NCI-H345 (cell line): ENCODE measurements around the gene RIN1.
"Not testable (repeated sequence)": the region's sequence is repeated elsewhere in the genome, so short reads cannot be mapped to it uniquely, and the experiment has no call there.

Experiments
- DNase-seq: peaks from one replicate; lab custom pipeline; 2025; lab: John Stamatoyannopoulos, UW

RIN1 gene

GRCh38 chr11:66336234-66337102, at the start of gene RIN1:
Gene RIN1, minus strand, starts transcription at chr11:66336434. Its CDS starts 32 bp downstream, at chr11:66336402.
- DNase-seq, result peak; percentile 30

- DNase-seq, result not testable (repeated sequence)
Observed at GRCh38 chr11:66384316-66384715, 48.1 kb upstream of the RIN1 start.

DNA sequence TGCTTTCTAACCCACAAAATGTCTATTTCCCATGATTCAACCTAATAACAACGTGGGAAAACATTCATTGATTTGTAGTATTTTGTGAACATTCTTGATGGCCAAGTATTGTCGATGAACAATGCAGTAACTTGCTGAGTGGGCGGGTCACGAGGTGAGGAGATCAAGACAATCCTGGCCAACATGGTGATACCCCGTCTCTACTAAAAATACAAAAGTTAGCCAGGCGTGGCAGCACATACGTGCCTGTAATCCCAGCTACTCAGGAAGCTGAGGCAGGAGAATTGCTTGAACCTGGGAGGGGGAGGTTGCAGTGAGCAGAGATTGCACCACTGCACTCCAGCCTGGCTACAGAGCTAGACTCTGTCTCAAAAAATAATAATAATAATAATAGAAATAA, 44.0 kb upstream of the RIN1 start:
- not testable (repeated sequence) for DNase-seq

DNA sequence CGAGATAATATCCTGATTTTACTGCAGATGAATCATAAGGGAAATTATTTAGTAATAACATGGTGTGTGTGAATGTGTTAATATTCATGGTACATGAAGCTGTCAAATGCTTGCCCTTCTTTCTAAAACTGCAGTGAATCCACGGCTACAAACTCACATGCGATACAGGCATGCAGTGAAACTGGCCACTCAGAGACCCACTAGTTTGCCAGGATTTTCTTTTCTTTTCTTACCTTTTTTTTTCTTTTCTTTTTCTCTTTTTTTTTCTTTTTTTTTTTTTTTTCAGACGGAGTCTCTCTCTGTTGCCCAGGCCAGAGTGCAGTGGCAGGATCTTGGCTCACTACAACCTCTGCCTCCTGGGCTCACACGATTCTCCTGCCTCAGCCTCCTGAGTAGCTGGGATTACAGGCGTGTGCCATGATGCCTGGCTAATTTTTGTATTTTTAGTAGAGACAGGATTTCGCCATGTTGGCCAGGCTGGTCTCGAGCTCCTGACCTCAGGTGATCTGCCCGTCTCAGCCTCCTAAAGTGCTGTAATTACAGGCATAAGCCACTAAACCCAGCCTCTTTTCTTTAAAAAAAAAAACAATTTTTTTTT, 37.6 kb upstream of the RIN1 start:
- not testable (repeated sequence) for DNase-seq

GRCh38 chr11:66373265-66373664, 37.0 kb upstream of the RIN1 start:
- DNase-seq, result no peak

GRCh38 chr11:66371627-66372415, 35.6 kb upstream of the RIN1 start, which contains the start of gene SLC29A2:
Gene SLC29A2, minus strand, starts transcription at chr11:66371760. Its CDS starts 169 bp downstream, at chr11:66371591.
- DNase-seq, result peak; percentile 98

DNA sequence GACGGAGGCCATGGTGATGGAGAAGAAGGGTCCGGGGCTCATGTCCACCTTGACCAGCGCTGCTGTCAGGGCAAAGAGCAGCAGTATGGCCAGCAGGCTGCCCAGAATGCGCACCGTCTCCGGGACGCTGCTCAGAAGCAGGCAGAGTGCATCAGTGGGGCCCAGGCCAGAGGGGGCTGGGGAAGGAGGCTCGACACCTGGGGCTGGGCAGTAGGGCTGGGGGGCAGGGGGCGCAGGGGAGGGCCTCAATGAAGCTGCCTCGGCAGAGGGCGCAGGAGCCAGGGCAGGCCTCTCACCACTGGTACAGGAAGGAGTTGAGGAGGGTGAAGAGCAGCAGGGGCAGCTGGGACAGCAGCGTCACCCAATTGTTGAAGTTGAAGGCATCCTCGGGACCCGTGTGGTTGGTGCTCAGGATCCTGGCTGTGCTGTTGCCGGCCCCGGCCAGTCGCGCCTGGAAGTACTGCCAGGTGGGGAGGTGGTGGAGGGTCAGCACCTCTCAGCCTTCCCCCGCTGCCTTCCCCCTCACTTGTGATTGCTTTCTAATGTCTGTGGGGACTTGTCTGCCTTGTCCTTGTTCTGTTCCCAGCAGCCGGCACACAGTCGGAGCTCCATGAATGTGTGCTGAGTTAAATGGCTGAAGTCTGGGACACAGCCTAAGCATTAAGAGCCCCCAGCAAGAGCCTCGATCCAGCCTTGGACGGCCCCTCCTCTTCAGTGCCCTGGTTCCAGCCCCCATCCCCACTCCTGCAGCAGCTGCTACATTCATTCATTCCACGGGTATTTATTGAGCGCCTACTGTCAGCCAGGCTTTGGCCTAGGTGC, 33.0 kb upstream of the RIN1 start:
- no peak for DNase-seq

DNA sequence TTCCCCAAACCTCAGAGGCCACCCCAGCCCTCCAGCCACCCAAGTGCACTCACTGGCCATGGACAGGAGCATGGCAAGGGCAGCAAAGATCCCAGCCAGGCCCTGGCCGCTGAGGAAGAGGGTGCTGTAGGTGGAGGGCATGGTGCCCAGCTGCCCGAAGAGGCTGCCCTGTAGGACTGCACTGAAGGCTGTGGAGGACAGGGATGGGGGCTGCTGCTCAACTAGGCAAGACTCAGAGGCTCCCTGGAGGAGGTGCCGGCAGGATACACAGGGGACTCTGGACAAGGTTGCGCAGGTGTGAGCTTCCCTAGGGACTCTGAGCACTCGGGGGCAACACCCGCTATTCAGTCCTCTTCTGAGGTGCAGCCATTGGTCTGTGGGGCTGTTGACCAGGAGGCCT, 32.2 kb upstream of the RIN1 start:
- no peak for DNase-seq

GRCh38 chr11:66367561-66368312, 31.5 kb upstream of the RIN1 start:
- DNase-seq, result no peak

DNA sequence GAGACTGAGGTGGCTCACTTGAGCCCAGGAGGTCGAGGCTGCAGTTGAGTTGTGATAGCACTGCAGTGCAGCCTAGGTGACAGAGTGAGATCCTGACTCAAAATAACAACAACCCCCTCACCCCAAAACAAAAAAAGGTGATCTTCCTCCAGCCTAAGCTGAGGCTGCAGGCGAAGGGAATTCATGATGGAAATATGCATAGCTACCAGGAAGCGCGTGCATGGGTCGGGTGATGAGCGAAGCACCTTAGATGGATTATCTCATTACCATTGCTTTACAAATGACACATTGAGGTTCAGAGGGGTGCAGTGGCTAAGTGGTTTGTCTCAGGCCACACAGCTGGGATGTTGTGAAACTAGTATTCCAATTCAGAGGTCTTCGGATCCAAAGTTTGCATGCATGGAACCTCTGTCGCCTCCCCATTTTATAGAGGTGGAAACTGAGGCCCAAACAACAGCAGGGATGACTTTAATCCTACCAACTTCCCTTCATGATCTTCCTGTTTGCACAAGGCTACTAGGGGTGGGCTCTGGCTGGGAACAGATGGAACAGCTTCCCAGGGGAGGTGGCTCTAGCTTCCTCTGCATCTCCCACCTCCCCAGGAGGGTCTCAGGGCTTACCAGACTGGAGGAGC, 30.7 kb upstream of the RIN1 start:
- no peak for DNase-seq

- no peak for DNase-seq
Observed at GRCh38 chr11:66365711-66366619, 29.7 kb upstream of the RIN1 start.

GRCh38 chr11:66365166-66365565, 28.9 kb upstream of the RIN1 start:
- no peak for DNase-seq

DNA sequence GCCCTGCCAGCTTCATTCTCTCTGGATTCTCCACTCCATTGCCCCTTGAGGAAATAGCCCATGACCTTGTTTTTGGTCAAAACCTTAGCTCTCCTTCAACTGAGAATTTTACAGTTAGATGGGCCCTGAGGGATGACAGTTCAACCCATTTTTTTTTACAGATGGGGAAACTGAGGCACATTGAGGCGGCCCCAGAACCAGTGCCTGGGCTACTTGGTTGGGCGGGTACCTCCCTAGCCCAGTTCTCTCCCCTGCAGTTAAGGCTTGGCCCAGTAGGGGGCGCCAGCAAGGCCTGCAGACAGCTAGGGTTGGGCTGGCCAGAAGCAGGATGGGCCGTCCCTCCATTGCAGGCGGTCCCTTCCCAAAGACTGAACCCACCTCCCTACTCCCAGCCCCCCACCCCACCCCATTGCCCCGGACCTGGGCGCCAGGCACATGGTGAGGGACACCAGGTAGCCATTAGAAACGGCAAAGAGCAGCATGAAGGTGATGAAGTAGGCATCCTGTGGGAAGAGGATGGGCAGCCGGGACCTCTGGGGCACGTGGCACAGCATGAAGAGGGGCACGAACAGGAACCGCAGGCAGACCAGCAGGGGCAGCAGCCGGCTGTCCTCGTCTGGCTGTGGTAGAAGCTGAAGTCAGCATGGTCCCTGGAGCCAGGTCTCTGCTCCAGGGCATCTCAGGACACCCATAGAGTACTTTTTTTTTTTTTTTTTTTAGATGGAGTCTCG, 27.7 kb upstream of the RIN1 start:
- peak; percentile 25 for DNase-seq

DNA sequence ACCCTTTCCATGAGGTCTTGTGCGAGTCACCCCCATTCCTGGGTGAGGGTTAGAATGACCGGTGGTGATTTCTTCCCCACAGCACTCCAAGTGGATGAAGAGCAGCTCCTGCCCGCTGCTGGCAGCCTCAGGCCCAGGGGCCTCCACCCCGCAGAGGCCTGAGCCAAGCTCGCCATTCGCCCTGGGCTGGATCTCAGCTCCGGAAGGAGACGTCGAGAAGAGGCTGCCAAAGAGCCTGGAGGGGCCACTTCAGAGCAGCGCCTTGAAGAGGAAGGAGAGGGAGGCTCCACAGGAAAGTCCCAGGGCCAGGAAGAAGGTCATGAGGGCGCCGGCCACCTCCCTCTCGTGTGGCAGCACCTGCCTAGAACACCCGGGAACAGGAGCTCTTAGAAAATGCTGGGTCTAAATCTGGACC, 27.0 kb upstream of the RIN1 start:
- DNase-seq, result no peak

DNA sequence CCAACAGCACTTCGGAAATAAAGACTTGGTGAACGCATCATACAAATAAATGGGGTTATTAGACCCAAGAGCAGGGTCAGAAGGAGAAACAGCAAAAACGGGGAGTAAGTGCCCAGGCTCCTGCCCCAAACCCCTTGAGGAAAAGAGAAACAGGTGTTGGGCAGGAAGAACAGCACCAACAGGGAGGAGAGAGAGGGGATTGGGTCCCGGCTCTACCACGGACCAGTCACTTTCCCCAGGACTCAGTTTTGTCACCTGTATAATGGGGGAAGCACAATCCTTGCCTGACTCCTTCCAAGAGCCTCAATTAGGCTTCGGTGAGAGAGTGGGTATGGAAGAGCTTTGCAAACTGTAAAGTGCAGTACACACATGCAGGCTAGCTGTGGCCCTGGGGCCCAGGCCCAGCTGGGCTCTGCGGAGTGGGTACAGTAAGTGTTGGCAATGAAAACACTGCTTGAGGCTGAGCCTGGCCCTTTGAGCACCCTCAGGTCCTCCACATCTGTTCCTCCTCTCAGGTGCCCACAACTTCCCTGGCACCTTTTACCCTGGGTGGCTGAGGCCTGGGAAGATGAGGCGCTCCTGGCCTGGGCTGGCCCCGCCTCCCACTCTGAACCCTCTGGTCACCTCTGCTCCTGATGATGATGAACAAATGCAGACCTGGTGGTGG, 26.4 kb upstream of the RIN1 start:
- no peak for DNase-seq

GRCh38 chr11:66361502-66361941, 25.3 kb upstream of the RIN1 start:
- DNase-seq, result no peak

- no peak for DNase-seq
Observed at GRCh38 chr11:66360406-66361073, 24.3 kb upstream of the RIN1 start.
